ENCODE results near the gene AXIN1. TPM values are rescaled to one million over a fixed set of nuclear protein-coding genes. Genes with fewer than 3 reads are reported as not detected.
"Not testable (repeated sequence)": the region's sequence is repeated elsewhere in the genome, so short reads cannot be mapped to it uniquely, and the experiment has no call there.

Gene AXIN1
- total RNA-seq, 1 experiment from 2014 or later: 43.7 TPM

- intact Hi-C loops (cut with micrococcal nuclease): no loop called here
- Mint-ChIP-seq H3K4me1 (ENCODE audit: insufficient read depth, unreplicated experiment) (peaks cover 21% of the 10 kb centered on the region), H3K9me3 (ENCODE audit: unreplicated experiment) (no peaks in the 10 kb centered on the region), H3K27ac (ENCODE audit: low read depth, unreplicated experiment) (peak overlapping the region; percentile 39), H3K4me3 (ENCODE audit: unreplicated experiment) (peak overlapping the region; percentile 74), H3K36me3 (ENCODE audit: insufficient read depth, unreplicated experiment) (peaks cover 10% of the 10 kb centered on the region), H3K27me3 (ENCODE audit: insufficient read depth, unreplicated experiment) (no peaks in the 10 kb centered on the region)
- ChIA-PET POLR2A (interaction anchor here (0.6 to 3.5 kb wide), 7 partner anchors 14 to 1812 kb away, joined by 3 to 20 read pairs (median 4); partner anchors contain the start of genes FAM234A, LUC7L and MRPL28), CTCF (interaction anchor here (0.5 to 1.8 kb wide), 4 partner anchors 10 to 146 kb away, joined by 3 to 10 read pairs (median 4); partner anchors contain the start of gene ARHGDIG)
- no peak for DNase-seq (ENCODE audit: unreplicated experiment)
- BruUV-seq (replicated peaks): no TSS peak
- no peak for TF ChIP-seq CTCF (IDR thresholded peaks at IDR 0.05; ENCODE audit: unreplicated experiment)
These were observed 561 bp downstream of the AXIN1 start for GRCh38 chr16:351804-352520.

- no peak for TF ChIP-seq CTCF (IDR thresholded peaks at IDR 0.05; ENCODE audit: unreplicated experiment)
- ChIA-PET CTCF (interaction anchor here (0.6 to 1.8 kb wide), 4 partner anchors 12 to 147 kb away, joined by 3 to 10 read pairs (median 4); no protein-coding TSS in a partner anchor), POLR2A (interaction anchor here (3.2 to 3.5 kb wide), 2 partner anchors 21 to 115 kb away, joined by 13 to 20 read pairs; partner anchors contain the start of genes FAM234A and MRPL28)
- Mint-ChIP-seq H3K4me1 (ENCODE audit: insufficient read depth, unreplicated experiment) (peaks cover 21% of the 10 kb centered on the region), H3K27me3 (ENCODE audit: insufficient read depth, unreplicated experiment) (no peaks in the 10 kb centered on the region), H3K4me3 (ENCODE audit: unreplicated experiment) (no peak overlapping the region), H3K36me3 (ENCODE audit: insufficient read depth, unreplicated experiment) (peaks cover 26% of the 10 kb centered on the region), H3K27ac (ENCODE audit: low read depth, unreplicated experiment) (no peak overlapping the region), H3K9me3 (ENCODE audit: unreplicated experiment) (no peaks in the 10 kb centered on the region)
- no peak for DNase-seq (ENCODE audit: unreplicated experiment)
- intact Hi-C loops (cut with micrococcal nuclease): no loop called here
- no TSS peak for BruUV-seq (replicated peaks)
These were observed 2.3 kb downstream of the AXIN1 start for GRCh38 chr16:350203-350602.

GRCh38 chr16:349211-349610, 3.3 kb downstream of the AXIN1 start:
- H3K27me3 Mint-ChIP-seq (ENCODE audit: insufficient read depth, unreplicated experiment): no peaks in the 10 kb centered on the region
- H3K4me3 Mint-ChIP-seq (ENCODE audit: unreplicated experiment): no peak overlapping the region
- peaks cover 36% of the 10 kb centered on the region for H3K36me3 Mint-ChIP-seq (ENCODE audit: insufficient read depth, unreplicated experiment)
- DNase-seq (ENCODE audit: unreplicated experiment): no peak
- H3K4me1 Mint-ChIP-seq (ENCODE audit: insufficient read depth, unreplicated experiment): peaks cover 18% of the 10 kb centered on the region
- ChIA-PET POLR2A (interaction anchor here (0.9 kb wide), 1 partner anchor 126 kb away, joined by 4 read pairs; no protein-coding TSS in a partner anchor), CTCF (interaction anchor here (0.6 to 1.9 kb wide), 4 partner anchors 14 to 242 kb away, joined by 3 to 6 read pairs (median 4); no protein-coding TSS in a partner anchor)
- no peaks in the 10 kb centered on the region for H3K9me3 Mint-ChIP-seq (ENCODE audit: unreplicated experiment)
- intact Hi-C loops (cut with micrococcal nuclease): no loop called here
- no peak overlapping the region for H3K27ac Mint-ChIP-seq (ENCODE audit: low read depth, unreplicated experiment)
- BruUV-seq (replicated peaks): no TSS peak
- no peak for TF ChIP-seq CTCF (IDR thresholded peaks at IDR 0.05; ENCODE audit: unreplicated experiment)

- Mint-ChIP-seq H3K4me1 (ENCODE audit: insufficient read depth, unreplicated experiment) (peaks cover 15% of the 10 kb centered on the region), H3K36me3 (ENCODE audit: insufficient read depth, unreplicated experiment) (peaks cover 43% of the 10 kb centered on the region)
- H3K27me3 Mint-ChIP-seq (ENCODE audit: insufficient read depth, unreplicated experiment); DNase-seq (ENCODE audit: unreplicated experiment); intact Hi-C loops (cut with micrococcal nuclease); H3K27ac Mint-ChIP-seq (ENCODE audit: low read depth, unreplicated experiment); H3K4me3 Mint-ChIP-seq (ENCODE audit: unreplicated experiment); H3K9me3 Mint-ChIP-seq (ENCODE audit: unreplicated experiment); BruUV-seq (replicated peaks): not testable (repeated sequence)
- CTCF ChIA-PET: interaction anchor here (1.0 to 1.9 kb wide), 2 partner anchors 230 to 242 kb away, joined by 3 to 6 read pairs; no protein-coding TSS in a partner anchor
- POLR2A ChIA-PET: interaction anchor here (0.9 kb wide), 1 partner anchor 125 kb away, joined by 4 read pairs; no protein-coding TSS in a partner anchor
These were observed 4.0 kb downstream of the AXIN1 start for GRCh38 chr16:348495-348894.
